Lower leg skin (tissue), 4 donors: ENCODE results near the gene PJA1. TPM values are rescaled to one million over a fixed set of nuclear protein-coding genes. Genes with fewer than 3 reads are reported as not detected.
A peak's percentile ranks its signal among the peaks of the same experiment; 100 is the strongest.

ENCODE experiments used
- DNase-seq, 2 donors: peaks; one replicate each; pipeline ENCODE4 v3.0.0-alpha.2; 2019; ENCODE audit warnings: low spot score in 2 of 2
- H3K4me3 ChIP-seq: fragments of 200-600 bp; sonication (generic); 2 replicates; pipeline ENCODE4 v1.5.1; 2017; ENCODE audit warnings: mild to moderate bottlenecking, low read depth; ENCODE audit not compliant: poor library complexity, severe bottlenecking
- POLR2A ChIP-seq, 2 donors: fragments of 450-650 bp; IDR thresholded peaks; one replicate each; pipeline ENCODE4 v1.6.1; 2016 to 2017; ENCODE audit warnings: antibody characterized with exemption in 2 of 2, mild to moderate bottlenecking in 1 of 2, moderate library complexity in 1 of 2
- WGBS, 2 donors: methylation state at CpG; one replicate each; pipeline ENCODE4 v1.1.5; 2018; 5-methylcytosine and 5-hydroxymethylcytosine counted together
- intact Hi-C: fragments of 100-400 bp; cut with DNase I; formaldehyde crosslinking; loops from one replicate; pipeline ENCODE4 v1.15.0; 2023; ENCODE audit warnings: low total_unique reads
- total RNA-seq, 4 donors: library from RNA; depleted of rRNA; stranded (reverse); fragments of >200 nt; gene quantifications; one replicate each; pipeline ENCODE4 v1.1.0, GENCODE V29; 2016
- TF ChIP-seq, protein P1 (sequence below), 3 donors: fragments of 450-650 bp; IDR thresholded peaks; one replicate each; pipeline ENCODE4 v1.5.1; 2016; ENCODE audit warnings: antibody characterized with exemption in 3 of 3, mild to moderate bottlenecking in 3 of 3, moderate library complexity in 2 of 3

Gene PJA1
- total RNA-seq, 4 donors from 2014 or later, result 18.0 to 24.0 (median 21.9) TPM

DNA sequence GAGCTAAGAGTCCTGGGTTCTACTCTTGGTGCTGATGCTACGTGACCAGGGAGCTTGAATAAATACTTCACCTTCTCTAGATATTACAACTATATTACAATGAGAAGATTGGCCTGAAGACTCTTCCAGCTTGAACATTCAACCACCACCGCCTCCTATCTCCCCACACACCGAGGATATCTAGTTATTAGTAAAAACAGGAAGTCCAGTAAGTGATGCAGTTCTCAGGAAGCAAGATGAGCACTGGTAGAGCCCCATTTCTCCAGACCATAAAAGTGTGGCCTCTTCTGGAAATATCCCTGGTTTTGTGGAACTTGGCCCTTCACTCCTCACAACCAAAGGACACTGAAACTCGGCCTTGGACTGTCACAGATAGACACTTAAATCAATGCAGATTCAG, 18.5 kb downstream of the PJA1 start:
- TF ChIP-seq, protein P1, sequence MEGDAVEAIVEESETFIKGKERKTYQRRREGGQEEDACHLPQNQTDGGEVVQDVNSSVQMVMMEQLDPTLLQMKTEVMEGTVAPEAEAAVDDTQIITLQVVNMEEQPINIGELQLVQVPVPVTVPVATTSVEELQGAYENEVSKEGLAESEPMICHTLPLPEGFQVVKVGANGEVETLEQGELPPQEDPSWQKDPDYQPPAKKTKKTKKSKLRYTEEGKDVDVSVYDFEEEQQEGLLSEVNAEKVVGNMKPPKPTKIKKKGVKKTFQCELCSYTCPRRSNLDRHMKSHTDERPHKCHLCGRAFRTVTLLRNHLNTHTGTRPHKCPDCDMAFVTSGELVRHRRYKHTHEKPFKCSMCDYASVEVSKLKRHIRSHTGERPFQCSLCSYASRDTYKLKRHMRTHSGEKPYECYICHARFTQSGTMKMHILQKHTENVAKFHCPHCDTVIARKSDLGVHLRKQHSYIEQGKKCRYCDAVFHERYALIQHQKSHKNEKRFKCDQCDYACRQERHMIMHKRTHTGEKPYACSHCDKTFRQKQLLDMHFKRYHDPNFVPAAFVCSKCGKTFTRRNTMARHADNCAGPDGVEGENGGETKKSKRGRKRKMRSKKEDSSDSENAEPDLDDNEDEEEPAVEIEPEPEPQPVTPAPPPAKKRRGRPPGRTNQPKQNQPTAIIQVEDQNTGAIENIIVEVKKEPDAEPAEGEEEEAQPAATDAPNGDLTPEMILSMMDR (IDR thresholded peaks at IDR 0.05), result no peak
- TF ChIP-seq POLR2A (IDR thresholded peaks at IDR 0.05), result no peak
- peak in 1 of 2 donors; percentile 39 for DNase-seq
- intact Hi-C loops, result no loop called here
- WGBS, 2 donors, result 84 to 94% methylated on average over 4 of the region's 4 CpGs
- H3K4me3 ChIP-seq, result no peak overlapping the region

DNA sequence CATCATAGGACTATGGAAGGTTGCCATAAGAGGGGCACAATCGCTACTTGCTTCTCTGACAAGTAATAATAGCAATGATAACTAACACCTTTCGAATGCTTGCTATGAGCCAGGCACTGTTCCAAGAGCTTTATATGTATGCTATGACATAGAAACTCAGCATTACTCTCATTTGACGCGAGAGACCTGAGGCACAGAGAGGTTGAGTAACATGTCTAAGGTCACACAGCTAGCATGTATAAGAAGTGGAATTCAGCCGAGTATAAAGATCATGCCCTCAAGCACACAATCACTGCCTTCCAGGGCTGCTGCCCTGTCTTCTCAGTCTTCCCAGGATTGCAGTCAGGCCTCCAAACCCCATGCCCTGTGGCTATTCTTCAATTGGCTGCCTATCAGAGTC, 19.5 kb downstream of the PJA1 start:
- H3K4me3 ChIP-seq, result no peak overlapping the region
- 91% methylated on average over 5 of the region's 5 CpGs for WGBS, 2 donors
- TF ChIP-seq, protein P1 (IDR thresholded peaks at IDR 0.05), result no peak
- no peak for TF ChIP-seq POLR2A (IDR thresholded peaks at IDR 0.05)
- intact Hi-C loops, result no loop called here
- DNase-seq, result peak in 1 of 2 donors; percentile 43

DNA sequence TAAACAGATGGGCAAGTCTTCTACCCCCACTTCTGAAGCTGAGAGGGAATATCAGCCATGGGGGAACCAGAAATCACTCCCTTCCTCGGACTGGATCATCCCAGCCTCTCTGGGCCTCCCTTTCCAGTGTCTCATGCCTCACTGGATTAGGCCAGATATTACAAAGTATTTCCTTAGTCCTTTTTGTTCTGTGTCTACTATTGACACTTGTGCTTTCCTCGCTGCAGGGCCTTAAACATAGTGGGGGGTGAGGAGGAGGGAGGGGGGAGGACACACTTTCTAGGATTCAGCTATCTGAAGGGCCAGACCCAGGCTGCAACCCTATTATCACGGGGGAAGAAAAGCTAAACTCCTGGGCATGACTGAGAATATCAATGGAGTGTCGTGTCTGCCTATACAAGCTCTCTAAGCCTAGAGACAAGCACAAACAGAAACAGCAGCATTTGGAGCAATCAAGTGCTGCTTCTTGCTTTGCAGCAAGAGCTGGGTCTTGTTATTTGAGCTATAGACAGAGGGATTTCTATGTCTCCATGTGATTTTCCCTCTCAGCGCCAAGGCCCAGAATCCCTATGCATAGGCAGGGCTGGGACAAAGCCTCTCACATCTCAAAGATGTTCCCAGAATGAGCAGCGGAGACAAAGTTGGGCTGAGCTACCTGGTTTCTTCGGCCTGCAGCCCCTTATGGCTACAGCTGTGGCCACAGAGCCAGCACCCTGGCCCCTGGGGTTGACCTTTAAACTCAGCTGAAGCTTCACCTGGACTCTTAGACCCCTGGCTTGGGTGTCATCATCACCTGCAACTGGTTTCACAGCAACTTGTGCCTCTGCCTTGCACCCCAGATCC, 20.2 kb downstream of the PJA1 start:
- 60 to 69% methylated on average over 7 of the region's 7 CpGs for WGBS, 2 donors
- TF ChIP-seq POLR2A (IDR thresholded peaks at IDR 0.05), result no peak
- TF ChIP-seq, protein P1 (IDR thresholded peaks at IDR 0.05), result no peak
- peak in 1 of 2 donors; percentile 32 for DNase-seq
- no peak overlapping the region for H3K4me3 ChIP-seq
- intact Hi-C loops, result no loop called here

DNA sequence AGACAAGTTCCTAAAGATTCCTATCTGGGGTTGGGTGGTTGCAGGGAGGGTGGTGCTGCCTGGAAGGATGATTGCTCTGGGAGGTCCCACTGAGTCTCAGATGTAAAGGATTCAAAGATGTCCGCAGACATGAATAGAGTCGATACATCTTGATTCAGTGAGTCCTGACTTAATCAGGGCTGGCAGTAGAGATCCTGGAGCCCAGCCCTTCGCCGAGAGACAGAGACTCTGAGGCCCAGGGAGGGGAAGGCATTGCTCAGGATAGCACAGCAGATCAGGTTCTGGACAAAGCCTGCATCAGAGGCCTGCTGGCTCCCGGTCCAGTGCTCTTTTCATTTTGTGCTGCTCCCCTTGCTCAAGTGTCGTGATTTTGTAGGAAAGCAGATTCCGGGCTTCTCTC, 21.7 kb downstream of the PJA1 start:
- 66 to 70% methylated on average over 6 to 7 of the region's 7 CpGs for WGBS, 2 donors
- intact Hi-C loops, result no loop called here
- no peak for DNase-seq
- TF ChIP-seq POLR2A (IDR thresholded peaks at IDR 0.05), result no peak
- TF ChIP-seq, protein P1 (IDR thresholded peaks at IDR 0.05), result no peak
- H3K4me3 ChIP-seq, result no peak overlapping the region

DNA sequence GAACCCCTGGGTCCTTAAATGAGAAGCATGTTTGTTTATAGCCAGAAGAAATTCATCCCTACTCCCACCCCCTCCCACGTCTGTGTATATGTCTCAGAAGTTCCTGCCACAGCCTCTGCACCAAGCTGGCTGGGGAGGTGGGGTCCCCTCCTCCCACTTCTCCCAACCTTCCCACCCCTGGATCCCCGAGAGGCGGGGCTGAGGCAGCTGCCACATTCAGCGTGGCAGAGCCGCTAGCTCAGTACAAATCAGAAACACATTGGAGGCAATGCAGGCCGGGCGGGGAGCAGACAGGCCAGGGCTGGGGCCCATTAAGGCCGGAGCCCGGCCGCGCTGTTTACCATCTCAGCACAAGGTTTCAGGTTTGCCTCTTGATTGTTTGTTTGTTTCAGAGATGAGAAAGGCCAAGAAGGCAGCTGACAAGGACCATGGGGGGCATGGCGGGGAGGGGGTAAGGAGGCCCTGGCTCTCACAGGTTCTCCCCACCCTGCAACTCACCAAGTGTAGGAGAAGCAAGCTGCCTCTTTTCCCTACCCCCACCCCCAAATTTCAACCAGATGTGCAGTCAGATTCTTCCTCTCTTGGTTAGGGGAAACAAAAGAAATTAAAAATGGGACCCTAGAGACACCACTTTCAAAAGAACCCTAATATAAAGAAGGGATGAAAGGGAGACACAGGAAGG, 22.3 kb downstream of the PJA1 start:
- intact Hi-C loops, result no loop called here
- WGBS, 2 donors, result 49 to 94% methylated on average over 3 to 12 of the region's 12 CpGs
- no peak overlapping the region for H3K4me3 ChIP-seq
- no peak for DNase-seq
- TF ChIP-seq POLR2A (IDR thresholded peaks at IDR 0.05), result no peak
- TF ChIP-seq, protein P1 (IDR thresholded peaks at IDR 0.05), result no peak
